Thyroid gland (tissue), 4 donors: ENCODE results near the gene BRIP1.

ENCODE experiments used
- CTCF ChIP-seq, 6 experiments: fragments of 200-600 bp in 3 of 6; fragments of 450-650 bp in 3 of 6; sonication (generic) in 3 of 6; IDR thresholded peaks; one replicate each; pipeline ENCODE4 v1.5.1; 2016 to 2019; ENCODE audit warnings: antibody characterized with exemption in 6 of 6, mild to moderate bottlenecking in 2 of 6, inconsistent platforms in 1 of 6, moderate library complexity in 1 of 6
- POLR2A ChIP-seq, 2 donors: fragments of 450-650 bp; IDR thresholded peaks; one replicate each; pipeline ENCODE4 v1.6.1; 2017; ENCODE audit warnings: antibody characterized with exemption in 2 of 2, mild to moderate bottlenecking in 2 of 2, moderate library complexity in 1 of 2

GRCh38 chr17:61874075-61874474, 10.7 kb upstream of the BRIP1 start:
- TF ChIP-seq CTCF (IDR thresholded peaks at IDR 0.05): no peak
- no peak for TF ChIP-seq POLR2A (IDR thresholded peaks at IDR 0.05)
